ENCODE data around the gene DYTN.

GRCh38 chr2:206611736-206612135 is 106.5 kb downstream of the DYTN start:
- TF ChIP-seq CTCF (conservative IDR thresholded peaks at IDR 0.05; ENCODE audit: low read length) (no peak), EZH2phosphoT487 (IDR thresholded peaks at IDR 0.05; ENCODE audit: borderline replicate concordance, low read depth, low read length) (no peak)
